ENCODE data around the gene ELF2.
"Not testable (repeated sequence)": the region's sequence is repeated elsewhere in the genome, so short reads cannot be mapped to it uniquely, and the experiment has no call there.

The ELF2 gene

GRCh38 chr4:139177049-139177868, at the start of gene ELF2:
Gene ELF2 (minus strand): TSS chr4:139177218. CDS start chr4:139137701, 39,517 bp downstream.
- DNase-seq (ENCODE audit: low spot score): peak; percentile 84

GRCh38 chr4:139223682-139224317, 46.8 kb upstream of the ELF2 start:
- DNase-seq (ENCODE audit: low spot score): no peak

DNA sequence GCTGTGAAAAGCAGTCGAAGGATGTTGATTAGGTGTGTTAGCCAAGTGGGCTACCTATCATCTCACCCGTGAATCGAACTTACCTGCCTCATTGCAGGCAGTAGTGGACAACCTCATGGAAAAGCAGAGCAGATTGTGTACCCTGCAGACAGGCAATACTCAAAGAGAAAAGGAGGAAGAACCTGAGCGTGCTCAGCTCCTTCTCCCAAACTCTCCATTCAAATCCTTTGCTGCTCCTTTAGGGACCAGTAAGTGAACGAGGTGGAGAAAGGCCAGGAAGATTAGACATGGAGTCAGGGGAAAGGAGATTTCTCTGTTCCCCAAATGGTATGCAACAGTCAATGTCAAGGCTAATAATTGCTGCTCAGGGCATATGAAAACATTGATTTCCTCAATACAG, 45.2 kb upstream of the ELF2 start:
- no peak for DNase-seq (ENCODE audit: low spot score)

DNA sequence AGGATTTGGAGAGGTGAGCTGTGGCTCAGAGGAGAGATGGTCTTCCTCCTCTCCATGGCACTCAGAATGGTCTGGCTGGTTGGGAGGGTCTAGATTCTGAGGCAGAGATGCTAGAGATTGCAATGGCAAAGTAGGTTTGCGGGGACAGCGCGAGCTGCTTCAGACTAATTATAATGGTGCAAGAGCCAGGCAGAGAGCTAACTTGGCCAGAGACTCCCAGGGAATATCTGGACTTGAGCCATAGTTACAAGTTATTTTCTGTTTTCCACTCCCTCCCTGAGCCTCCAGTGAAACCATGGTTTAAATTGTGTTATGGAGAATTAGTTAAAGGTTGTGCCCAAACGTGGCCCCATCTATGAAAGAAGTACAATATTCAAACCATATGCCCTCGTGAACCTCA, 44.7 kb upstream of the ELF2 start:
- no peak for DNase-seq (ENCODE audit: low spot score)

GRCh38 chr4:139219450-139220055, 42.5 kb upstream of the ELF2 start:
- DNase-seq (ENCODE audit: low spot score): no peak

- peak; percentile 45 for DNase-seq (ENCODE audit: low spot score)
These were observed 37.1 kb upstream of the ELF2 start for GRCh38 chr4:139214039-139214534.

DNA sequence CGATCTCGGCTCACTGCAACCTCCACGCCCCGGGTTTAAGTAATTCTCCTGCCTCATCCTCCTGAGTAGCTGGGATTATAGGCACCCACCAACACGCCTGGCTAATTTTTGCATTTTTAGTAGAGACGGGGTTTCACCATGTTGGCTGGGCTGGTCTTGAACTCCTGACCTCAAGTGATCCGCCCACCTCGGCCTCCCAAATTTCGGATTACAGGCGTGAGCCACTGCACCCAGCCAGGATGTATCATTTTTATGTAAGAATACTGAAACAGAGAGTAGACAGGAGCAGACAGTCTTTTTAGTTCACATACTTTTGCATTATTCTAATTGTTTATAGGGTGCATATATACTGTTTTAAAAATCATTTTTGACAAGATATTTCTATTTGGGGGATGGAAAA, 36.6 kb upstream of the ELF2 start:
- DNase-seq (ENCODE audit: low spot score): not testable (repeated sequence)

GRCh38 chr4:139212900-139213299, 35.9 kb upstream of the ELF2 start:
- DNase-seq (ENCODE audit: low spot score): no peak

DNA sequence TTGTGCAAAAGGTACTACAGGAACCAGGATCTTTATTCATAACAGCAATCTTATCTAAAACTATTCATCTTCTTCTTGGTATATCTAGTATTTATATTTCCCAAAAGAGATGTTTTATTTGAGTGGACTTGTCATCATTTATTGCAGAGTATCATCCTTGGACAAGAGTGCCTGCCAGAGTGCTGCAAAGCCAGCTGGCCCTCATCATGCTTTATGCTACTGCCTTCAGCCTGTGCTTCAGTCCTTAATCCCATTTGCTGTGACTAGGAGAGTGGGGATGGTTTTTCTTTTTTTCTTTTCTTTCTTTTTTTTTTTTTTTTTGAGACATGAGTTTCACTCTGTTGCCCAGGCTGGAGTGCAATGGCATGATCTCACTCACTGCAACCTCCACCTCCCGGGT, 33.5 kb upstream of the ELF2 start:
- DNase-seq (ENCODE audit: low spot score): no peak

DNA sequence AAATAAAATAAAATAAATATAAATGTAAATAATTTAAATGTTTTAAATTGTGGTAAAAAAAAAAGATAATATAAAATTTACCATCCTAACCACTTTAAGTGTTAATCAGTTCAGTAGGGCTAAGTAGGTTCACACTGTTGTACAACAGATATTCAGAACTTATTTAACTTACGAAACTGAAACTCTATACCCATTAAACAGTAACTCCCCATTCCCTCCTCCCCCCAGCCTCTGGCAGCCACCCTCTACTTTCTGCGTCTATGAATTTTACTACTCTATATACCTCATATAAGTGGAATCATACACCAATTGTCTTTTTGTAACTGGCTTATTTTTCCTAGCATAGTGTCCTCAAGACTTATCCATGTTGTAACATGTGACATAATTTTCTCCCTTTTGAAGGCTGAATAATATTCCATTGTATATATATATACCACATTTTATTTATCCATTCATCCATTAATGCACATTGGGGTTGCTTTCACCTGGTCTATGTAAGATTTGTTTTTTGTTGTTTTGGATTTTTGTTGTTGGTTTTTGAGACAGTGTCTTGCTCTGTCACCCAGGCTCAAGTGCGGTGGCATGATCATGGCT, 32.5 kb upstream of the ELF2 start:
- DNase-seq (ENCODE audit: low spot score): no peak

GRCh38 chr4:139208404-139208945, 31.5 kb upstream of the ELF2 start:
- DNase-seq (ENCODE audit: low spot score): no peak

DNA sequence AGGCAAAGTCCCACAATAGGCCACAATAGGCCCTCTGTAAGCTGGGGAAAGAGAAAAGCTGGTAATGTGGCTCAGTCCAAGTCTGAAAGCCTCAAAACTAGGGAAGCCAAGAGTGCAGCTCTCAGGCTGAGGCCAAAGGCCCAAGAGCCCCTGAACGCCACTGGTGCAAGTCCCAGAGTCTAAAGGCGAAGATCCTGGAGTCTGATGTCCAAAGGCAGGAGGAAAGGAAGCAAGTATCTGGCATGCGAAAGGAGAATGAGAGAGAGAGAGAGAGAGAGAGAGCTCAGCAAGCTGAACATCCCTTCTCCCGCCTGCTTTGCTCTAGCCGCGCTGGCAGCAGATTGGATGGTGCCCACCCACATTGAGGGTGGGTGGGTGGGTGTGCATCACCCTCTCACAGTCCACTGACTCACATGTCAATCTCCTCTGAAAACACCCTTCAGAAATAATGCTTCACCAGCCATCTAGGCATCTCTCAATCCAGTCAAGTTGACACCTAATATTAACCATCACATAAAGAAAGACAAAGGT, 30.9 kb upstream of the ELF2 start:
- no peak for DNase-seq (ENCODE audit: low spot score)

DNA sequence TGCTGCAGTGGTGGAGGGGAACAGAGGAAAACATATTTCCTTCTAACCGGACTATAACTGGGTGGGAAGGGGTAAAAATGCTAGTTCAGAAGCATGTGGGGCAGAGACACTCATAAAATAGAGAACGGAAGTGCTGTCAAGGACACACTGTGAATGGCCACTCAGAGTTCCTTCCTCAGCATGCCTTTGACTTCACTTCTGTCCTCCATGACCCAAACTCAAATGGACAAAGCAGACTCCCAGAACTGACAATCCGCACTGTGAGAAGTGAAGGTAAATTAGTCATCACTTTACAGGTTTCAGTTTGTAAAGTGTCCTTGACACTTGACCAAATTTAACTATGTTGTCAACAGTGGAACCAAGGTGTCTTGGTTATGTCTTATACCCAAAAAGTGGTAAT, 30.2 kb upstream of the ELF2 start:
- no peak for DNase-seq (ENCODE audit: low spot score)

GRCh38 chr4:139202991-139203390, 26.0 kb upstream of the ELF2 start:
- DNase-seq (ENCODE audit: low spot score): no peak

DNA sequence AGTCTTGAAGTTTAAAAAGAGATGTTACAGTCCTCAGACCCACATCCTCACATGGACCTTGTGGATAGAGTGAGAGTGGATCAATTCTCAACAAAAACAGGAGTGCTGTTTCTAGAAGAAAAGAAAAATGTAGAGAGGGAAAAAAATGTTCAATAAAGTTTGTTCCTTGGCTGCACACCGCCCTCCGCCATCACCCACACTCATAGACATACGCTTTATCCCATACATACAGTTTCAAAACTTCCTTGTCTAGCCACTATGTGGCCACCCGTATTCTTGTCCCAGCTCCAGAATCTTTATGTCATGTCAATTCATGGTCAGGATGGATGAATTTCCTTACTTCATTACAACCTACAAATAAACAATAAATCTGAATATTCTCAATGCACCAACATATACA, 23.5 kb upstream of the ELF2 start:
- DNase-seq (ENCODE audit: low spot score): no peak

GRCh38 chr4:139200102-139200501, 23.1 kb upstream of the ELF2 start:
- no peak for DNase-seq (ENCODE audit: low spot score)

DNA sequence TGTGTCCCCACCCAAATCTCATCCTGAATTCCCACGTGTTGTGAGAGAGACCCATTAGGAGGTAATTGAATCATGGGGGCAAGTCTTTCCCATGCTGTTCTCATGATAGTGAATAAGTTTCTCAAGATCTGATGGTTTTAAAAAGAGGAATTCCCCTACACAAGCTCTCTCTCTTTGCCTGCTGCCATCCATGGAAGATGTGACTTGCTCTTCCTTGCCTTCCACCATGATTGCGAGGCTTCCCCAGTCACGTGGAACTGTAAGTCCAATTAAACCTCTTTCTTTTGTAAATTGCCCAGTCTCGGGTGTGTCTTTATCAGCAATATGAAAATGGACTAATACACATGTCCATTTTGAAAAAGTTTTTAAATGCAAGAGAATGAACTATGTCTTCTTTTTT, 20.2 kb upstream of the ELF2 start:
- not testable (repeated sequence) for DNase-seq (ENCODE audit: low spot score)

DNA sequence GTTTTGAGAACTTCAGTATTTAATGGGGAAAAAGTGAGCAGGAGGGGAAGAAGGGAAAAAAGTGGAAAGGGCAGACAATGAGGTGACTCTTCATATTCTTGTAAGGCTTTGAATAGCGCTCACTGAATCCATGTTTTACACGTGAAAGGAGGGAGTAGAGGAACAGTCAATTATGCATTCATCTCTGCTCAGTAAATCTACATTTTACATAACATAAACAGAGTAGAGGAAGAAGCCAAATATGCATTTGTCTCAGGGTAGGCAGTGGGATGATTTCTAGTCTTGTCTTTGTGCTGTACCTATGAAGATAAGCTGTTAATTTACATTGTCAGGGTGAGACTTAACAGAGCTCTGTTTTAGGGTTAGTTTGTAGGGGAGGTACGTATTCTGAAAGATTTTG, 19.4 kb upstream of the ELF2 start:
- DNase-seq (ENCODE audit: low spot score): no peak

DNA sequence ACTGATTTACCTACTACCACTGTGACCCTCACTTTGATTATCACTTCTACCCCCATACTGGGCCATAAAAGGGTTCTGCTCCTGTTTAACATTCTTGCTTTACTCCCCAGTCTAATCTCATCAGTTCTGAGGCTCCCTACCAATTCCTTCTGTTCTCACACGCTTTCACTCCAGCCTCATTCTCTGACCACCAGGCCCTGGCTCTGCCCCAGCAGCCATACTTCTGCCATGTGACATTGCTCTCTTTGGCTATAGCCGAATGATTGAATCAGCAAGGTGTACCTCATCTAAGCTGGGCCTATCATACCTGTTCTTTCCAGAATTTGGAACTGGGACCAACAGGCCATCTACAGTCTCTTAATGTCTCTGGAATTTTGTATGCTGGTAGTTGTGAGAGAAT, 14.4 kb upstream of the ELF2 start:
- no peak for DNase-seq (ENCODE audit: low spot score)

GRCh38 chr4:139189972-139190371, 13.0 kb upstream of the ELF2 start:
- no peak for DNase-seq (ENCODE audit: low spot score)

DNA sequence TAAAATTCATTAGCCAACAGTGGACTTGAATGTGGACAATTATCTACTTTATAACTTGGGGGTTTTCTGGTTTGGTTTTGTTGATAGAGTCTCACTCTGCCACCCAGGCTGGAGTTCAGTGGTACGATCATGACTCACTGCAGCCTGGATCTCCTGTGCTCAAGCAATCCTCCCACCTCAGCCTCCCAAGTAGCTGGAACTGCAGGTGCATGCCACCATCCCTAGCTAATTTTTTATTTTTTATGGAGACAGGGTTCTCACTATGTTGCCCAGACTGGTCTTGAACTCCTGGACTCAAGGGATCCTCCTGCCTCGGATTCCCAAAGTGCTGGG, 12.4 kb upstream of the ELF2 start:
- no peak for DNase-seq (ENCODE audit: low spot score)
